Adrenal gland (tissue), 5 donors: ENCODE data around the gene SPEM2.

ENCODE experiments used
- POLR2A ChIP-seq, 2 donors: fragments of 450-650 bp; IDR thresholded peaks; one replicate each; pipeline ENCODE4 v1.6.1; 2017; ENCODE audit warnings: antibody characterized with exemption in 2 of 2, mild to moderate bottlenecking in 2 of 2, moderate library complexity in 1 of 2
- TF ChIP-seq, protein P1 (sequence below), 6 experiments: fragments of 450-650 bp in 4 of 6; fragments of 200-600 bp in 2 of 6; sonication (generic) in 1 of 6; IDR thresholded peaks; 1 replicate in 5 of 6; 2 replicates in 1 of 6; pipeline versions ENCODE4 v1.5.1 to v1.8.0; 2016 to 2021; ENCODE audit warnings: antibody characterized with exemption in 6 of 6, mild to moderate bottlenecking in 2 of 6, moderate library complexity in 1 of 6
- donor health status: DM: no; HTN: no; CAD: no.

DNA sequence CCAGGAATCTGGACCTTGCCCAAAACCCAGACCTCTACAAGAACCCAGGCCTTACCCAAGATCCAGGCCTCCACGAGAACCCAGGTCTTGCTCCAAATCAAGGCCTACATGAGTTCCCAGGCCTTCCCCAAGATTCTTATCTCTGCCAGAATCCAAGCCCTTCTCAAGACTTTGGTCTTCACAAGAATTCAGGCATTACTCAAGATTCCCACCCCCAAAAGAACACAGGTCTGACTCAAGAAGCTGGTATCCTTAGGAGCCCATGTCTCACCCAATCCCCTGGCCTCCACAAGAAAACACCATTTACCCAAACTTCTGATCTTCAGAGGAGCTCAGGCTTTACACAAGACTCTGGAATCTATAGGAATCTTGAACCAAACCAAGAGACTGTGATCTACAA is 5.8 kb downstream of the SPEM2 start:
- TF ChIP-seq, protein P1, sequence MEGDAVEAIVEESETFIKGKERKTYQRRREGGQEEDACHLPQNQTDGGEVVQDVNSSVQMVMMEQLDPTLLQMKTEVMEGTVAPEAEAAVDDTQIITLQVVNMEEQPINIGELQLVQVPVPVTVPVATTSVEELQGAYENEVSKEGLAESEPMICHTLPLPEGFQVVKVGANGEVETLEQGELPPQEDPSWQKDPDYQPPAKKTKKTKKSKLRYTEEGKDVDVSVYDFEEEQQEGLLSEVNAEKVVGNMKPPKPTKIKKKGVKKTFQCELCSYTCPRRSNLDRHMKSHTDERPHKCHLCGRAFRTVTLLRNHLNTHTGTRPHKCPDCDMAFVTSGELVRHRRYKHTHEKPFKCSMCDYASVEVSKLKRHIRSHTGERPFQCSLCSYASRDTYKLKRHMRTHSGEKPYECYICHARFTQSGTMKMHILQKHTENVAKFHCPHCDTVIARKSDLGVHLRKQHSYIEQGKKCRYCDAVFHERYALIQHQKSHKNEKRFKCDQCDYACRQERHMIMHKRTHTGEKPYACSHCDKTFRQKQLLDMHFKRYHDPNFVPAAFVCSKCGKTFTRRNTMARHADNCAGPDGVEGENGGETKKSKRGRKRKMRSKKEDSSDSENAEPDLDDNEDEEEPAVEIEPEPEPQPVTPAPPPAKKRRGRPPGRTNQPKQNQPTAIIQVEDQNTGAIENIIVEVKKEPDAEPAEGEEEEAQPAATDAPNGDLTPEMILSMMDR (IDR thresholded peaks at IDR 0.05), result no peak
- no peak for TF ChIP-seq POLR2A (IDR thresholded peaks at IDR 0.05)
